ES-I3 (cell line): Measurements from ENCODE around the gene RFTN1.

ENCODE experiments used
- H3K36me3 ChIP-seq: 2 replicates; pipeline ENCODE4 v1.6.1; 2013; ENCODE audit warnings: mild to moderate bottlenecking, low read length, control low read depth, moderate library complexity; ENCODE audit not compliant: insufficient read depth
- H3K4me1 ChIP-seq: 2 replicates; pipeline ENCODE4 v1.6.1; 2013; ENCODE audit warnings: mild to moderate bottlenecking, control low read depth, low read length; ENCODE audit not compliant: insufficient read depth
- H3K9ac ChIP-seq: 2 replicates; pipeline ENCODE4 v1.6.1; 2013; ENCODE audit warnings: low read depth, mild to moderate bottlenecking, low read length, moderate library complexity
- H3K9me3 ChIP-seq: 2 replicates; pipeline ENCODE4 v1.6.1; 2013; ENCODE audit warnings: mild to moderate bottlenecking, low read length, moderate library complexity; ENCODE audit not compliant: control insufficient read depth, insufficient read depth

The RFTN1 gene

DNA sequence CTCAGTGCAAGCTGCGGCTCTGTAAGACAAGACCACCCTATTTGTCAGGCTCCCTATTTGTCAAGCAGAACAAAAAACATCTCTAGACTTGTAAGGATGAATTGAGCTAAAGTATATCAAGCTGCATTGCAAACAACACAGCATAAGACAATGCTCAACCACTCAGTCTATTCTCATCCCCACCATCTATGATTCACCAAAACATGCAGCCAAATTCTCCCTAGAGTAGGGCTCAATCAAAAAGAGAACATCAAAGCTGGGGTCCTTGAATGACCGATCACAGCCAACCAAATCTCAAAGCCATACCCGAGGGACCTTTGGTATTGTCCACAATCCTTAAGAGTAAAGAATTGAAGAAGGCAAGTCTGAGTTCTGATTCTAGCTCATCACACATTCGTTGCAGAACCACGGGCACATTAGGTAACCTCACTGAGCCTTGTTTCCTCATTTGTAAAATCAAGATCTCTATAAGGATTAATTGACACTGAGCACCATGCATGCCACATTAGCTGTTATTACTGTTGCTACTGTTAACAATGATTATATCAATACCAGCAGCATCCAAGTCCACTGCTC is 31.2 kb downstream of the RFTN1 start:
- Histone ChIP-seq H3K4me1 (peaks cover 39% of the 10 kb centered on the region), H3K36me3 (no peaks in the 10 kb centered on the region), H3K9ac (no peak overlapping the region), H3K9me3 (no peaks in the 10 kb centered on the region)

- H3K36me3 ChIP-seq = no peaks in the 10 kb centered on the region
Observed at GRCh38 chr3:16481546-16481897, 32.0 kb downstream of the RFTN1 start.

GRCh38 chr3:16480861-16481545 is 32.5 kb downstream of the RFTN1 start:
- Histone ChIP-seq H3K36me3 (no peaks in the 10 kb centered on the region), H3K9me3 (no peaks in the 10 kb centered on the region), H3K9ac (no peak overlapping the region), H3K4me1 (peaks cover 39% of the 10 kb centered on the region)

More at GRCh38 chr3:16481546-16481897, 32.0 kb downstream of the RFTN1 start:
- H3K9me3 ChIP-seq = no peaks in the 10 kb centered on the region
- H3K4me1 ChIP-seq = peaks cover 39% of the 10 kb centered on the region
- H3K9ac ChIP-seq = no peak overlapping the region

GRCh38 chr3:16478516-16478915 is 35.0 kb downstream of the RFTN1 start:
- Histone ChIP-seq H3K9me3 (no peaks in the 10 kb centered on the region), H3K9ac (no peak overlapping the region), H3K4me1 (peaks cover 34% of the 10 kb centered on the region), H3K36me3 (no peaks in the 10 kb centered on the region)

- Histone ChIP-seq H3K9me3 (no peaks in the 10 kb centered on the region), H3K36me3 (no peaks in the 10 kb centered on the region), H3K4me1 (peaks cover 24% of the 10 kb centered on the region), H3K9ac (no peak overlapping the region)
Observed at GRCh38 chr3:16477521-16477920, 36.0 kb downstream of the RFTN1 start.

DNA sequence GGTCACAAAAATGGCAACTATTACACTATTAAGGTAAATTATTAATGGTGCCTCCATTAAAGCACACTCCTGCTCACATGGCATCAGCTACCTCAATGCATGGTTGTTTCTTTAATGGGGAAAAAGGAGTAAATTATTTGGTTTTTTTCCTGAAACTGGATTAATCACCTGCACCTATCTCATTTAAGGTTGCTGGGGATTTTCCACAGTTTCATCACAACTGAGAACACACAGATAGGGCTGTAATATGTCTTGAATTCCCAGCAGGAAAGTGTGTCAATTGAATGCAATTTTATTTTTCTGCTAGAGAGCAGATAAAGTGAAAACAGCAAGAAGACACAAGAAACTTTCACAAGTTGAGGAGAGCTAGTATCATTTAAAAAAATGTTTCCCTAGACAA is 36.4 kb downstream of the RFTN1 start:
- no peaks in the 10 kb centered on the region for H3K36me3 ChIP-seq
- peaks cover 19% of the 10 kb centered on the region for H3K4me1 ChIP-seq
- no peaks in the 10 kb centered on the region for H3K9me3 ChIP-seq
- no peak overlapping the region for H3K9ac ChIP-seq

GRCh38 chr3:16476636-16477035 is 36.9 kb downstream of the RFTN1 start:
- Histone ChIP-seq H3K4me1 (peaks cover 15% of the 10 kb centered on the region), H3K9ac (no peak overlapping the region), H3K9me3 (no peaks in the 10 kb centered on the region), H3K36me3 (no peaks in the 10 kb centered on the region)

GRCh38 chr3:16475766-16476165 is 37.7 kb downstream of the RFTN1 start:
- Histone ChIP-seq H3K36me3 (no peaks in the 10 kb centered on the region), H3K4me1 (peaks cover 7% of the 10 kb centered on the region), H3K9ac (no peak overlapping the region), H3K9me3 (no peaks in the 10 kb centered on the region)

DNA sequence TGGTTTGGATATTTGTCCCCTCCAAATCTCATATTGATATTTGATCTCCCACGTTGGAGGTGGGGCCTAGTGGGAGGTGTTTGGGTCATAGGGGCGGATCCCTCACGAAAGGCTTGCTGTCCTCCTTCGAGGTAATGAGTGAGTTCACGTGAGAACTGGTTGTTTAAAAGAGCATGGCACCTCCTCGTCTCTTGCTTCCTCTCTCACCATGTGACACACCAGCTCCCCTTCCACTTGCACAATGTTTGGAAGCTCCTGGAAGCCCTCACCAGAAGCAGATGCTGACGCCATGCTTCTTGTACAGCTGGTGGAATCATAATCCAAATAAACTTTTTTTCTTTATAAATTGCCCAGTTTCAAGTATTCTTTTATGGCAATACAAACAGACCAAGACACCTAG is 38.6 kb downstream of the RFTN1 start:
- H3K4me1 ChIP-seq = no peaks in the 10 kb centered on the region
- no peak overlapping the region for H3K9ac ChIP-seq
- H3K36me3 ChIP-seq = no peaks in the 10 kb centered on the region
- no peaks in the 10 kb centered on the region for H3K9me3 ChIP-seq

- Histone ChIP-seq H3K4me1 (no peaks in the 10 kb centered on the region), H3K9ac (no peak overlapping the region), H3K9me3 (no peaks in the 10 kb centered on the region), H3K36me3 (no peaks in the 10 kb centered on the region)
Observed at GRCh38 chr3:16474216-16474615, 39.3 kb downstream of the RFTN1 start.

GRCh38 chr3:16472593-16472992 is 40.9 kb downstream of the RFTN1 start:
- Histone ChIP-seq H3K36me3 (no peaks in the 10 kb centered on the region), H3K4me1 (no peaks in the 10 kb centered on the region), H3K9me3 (no peaks in the 10 kb centered on the region), H3K9ac (no peak overlapping the region)

GRCh38 chr3:16471897-16472296 is 41.6 kb downstream of the RFTN1 start:
- Histone ChIP-seq H3K9ac (no peak overlapping the region), H3K9me3 (no peaks in the 10 kb centered on the region), H3K4me1 (no peaks in the 10 kb centered on the region), H3K36me3 (no peaks in the 10 kb centered on the region)

DNA sequence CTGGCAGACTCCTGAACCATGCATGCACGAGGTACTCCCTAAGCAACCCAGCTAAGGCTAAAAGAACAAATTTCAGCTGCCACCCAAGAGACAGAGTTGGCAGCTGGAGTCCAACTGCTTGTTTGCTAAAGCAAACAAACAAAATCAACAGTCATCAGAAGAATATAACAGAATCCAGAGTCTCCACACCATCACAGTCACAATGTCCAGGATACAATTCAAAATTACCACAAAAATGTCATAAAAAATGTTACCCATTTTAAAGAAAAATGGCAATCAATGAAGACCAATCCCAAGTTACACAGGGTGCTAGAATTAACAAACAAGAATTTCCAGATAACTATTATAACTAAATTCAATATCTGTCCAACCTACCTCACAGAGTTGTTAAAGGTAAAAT is 42.9 kb downstream of the RFTN1 start:
- Histone ChIP-seq H3K4me1 (no peaks in the 10 kb centered on the region), H3K9ac (no peak overlapping the region), H3K9me3 (no peaks in the 10 kb centered on the region), H3K36me3 (no peaks in the 10 kb centered on the region)

- Histone ChIP-seq H3K36me3 (no peaks in the 10 kb centered on the region), H3K9me3 (no peaks in the 10 kb centered on the region), H3K4me1 (no peaks in the 10 kb centered on the region), H3K9ac (no peak overlapping the region)
Observed at GRCh38 chr3:16468336-16469098, 45.0 kb downstream of the RFTN1 start.

DNA sequence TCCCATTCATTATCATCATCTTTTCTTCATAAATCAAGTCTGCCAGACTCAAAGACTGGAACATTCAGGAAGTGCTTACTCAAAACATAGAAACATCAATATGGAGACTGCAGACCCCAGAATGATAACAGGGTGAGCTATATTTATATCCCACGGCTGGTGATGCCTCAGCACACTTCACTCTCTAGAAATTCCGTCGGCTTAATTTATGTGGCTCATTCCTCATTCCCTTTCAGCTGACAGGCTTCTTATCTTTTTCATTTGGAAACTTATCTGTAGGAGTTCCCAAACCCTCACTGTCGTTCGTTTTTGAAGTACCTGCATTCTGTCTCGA is 45.5 kb downstream of the RFTN1 start:
- no peaks in the 10 kb centered on the region for H3K4me1 ChIP-seq
- H3K9ac ChIP-seq = no peak overlapping the region
- H3K36me3 ChIP-seq = no peaks in the 10 kb centered on the region
- no peaks in the 10 kb centered on the region for H3K9me3 ChIP-seq
